ENCODE results near the gene CTXN3.

The CTXN3 gene

DNA sequence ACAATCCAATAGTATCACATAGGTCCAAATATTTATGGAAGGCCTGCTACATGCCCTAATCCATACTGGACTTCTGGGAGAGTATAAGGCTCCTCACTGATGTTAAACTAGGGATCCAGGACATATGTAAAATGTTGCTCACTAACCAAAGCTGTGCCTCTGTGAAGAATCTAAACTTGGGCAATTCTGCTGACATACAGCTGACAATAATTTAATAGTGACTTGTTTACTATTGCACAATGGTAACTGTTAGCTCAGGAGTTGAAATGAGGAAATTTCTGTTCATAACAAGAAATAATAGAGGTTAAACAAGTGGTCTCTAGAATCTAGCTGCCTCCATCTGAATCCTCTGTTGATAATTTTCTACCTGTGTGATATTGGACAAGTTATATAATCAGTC lies 14.9 kb upstream of the CTXN3 start:
- TF ChIP-seq, protein P1, sequence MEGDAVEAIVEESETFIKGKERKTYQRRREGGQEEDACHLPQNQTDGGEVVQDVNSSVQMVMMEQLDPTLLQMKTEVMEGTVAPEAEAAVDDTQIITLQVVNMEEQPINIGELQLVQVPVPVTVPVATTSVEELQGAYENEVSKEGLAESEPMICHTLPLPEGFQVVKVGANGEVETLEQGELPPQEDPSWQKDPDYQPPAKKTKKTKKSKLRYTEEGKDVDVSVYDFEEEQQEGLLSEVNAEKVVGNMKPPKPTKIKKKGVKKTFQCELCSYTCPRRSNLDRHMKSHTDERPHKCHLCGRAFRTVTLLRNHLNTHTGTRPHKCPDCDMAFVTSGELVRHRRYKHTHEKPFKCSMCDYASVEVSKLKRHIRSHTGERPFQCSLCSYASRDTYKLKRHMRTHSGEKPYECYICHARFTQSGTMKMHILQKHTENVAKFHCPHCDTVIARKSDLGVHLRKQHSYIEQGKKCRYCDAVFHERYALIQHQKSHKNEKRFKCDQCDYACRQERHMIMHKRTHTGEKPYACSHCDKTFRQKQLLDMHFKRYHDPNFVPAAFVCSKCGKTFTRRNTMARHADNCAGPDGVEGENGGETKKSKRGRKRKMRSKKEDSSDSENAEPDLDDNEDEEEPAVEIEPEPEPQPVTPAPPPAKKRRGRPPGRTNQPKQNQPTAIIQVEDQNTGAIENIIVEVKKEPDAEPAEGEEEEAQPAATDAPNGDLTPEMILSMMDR (conservative IDR thresholded peaks at IDR 0.05) = no peak
- H3K27ac ChIP-seq = no peak overlapping the region

GRCh38 chr5:127639828-127640227 lies 9.1 kb upstream of the CTXN3 start:
- TF ChIP-seq, protein P1 (conservative IDR thresholded peaks at IDR 0.05) = no peak

DNA sequence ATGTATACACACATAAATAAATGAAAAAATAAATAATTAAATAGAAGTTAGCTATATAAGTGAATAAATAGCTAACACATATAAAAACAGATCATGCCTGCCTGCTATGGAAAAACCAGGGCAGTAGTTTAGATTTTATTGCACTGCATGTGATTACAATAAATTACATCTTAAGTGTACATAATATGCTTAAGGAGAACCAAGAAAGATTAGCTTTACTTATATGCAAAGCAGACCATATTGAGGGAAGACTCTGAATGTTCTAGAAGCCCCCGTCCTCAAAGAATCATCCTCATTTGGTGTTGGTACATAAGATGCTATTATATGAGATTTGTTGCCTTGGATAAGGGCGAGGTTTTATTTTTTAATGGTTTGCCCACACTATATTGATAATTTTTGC lies 5.9 kb upstream of the CTXN3 start:
- H3K27ac ChIP-seq = no peak overlapping the region
- TF ChIP-seq, protein P1 (conservative IDR thresholded peaks at IDR 0.05) = no peak

More at GRCh38 chr5:127639828-127640227, 9.1 kb upstream of the CTXN3 start:
- no peak overlapping the region for H3K27ac ChIP-seq

DNA sequence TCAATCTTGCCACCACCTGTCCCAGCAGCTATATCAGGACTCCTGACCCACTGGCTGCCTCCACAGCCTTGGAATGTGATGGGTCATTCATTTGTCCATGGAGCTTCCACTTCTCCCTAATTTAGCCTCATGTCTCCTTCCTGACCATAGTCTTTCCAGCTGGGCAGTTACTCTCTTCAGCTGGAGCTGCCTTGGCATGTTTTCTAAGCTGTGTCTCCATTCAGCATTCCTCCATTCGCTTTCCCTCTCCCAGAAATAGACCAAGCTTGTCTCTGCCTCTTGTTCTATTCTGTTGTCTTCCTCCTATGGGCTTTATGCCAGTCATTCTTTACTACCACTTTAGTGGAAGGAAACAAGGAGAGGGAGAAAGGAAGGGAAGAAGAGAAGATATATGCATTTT lies 5.3 kb upstream of the CTXN3 start:
- TF ChIP-seq, protein P1 (conservative IDR thresholded peaks at IDR 0.05) = no peak
- H3K27ac ChIP-seq = no peak overlapping the region

- TF ChIP-seq, protein P1 (conservative IDR thresholded peaks at IDR 0.05) = no peak
- H3K27ac ChIP-seq = no peak overlapping the region
Measured at GRCh38 chr5:127645300-127645726, 3.6 kb upstream of the CTXN3 start.

DNA sequence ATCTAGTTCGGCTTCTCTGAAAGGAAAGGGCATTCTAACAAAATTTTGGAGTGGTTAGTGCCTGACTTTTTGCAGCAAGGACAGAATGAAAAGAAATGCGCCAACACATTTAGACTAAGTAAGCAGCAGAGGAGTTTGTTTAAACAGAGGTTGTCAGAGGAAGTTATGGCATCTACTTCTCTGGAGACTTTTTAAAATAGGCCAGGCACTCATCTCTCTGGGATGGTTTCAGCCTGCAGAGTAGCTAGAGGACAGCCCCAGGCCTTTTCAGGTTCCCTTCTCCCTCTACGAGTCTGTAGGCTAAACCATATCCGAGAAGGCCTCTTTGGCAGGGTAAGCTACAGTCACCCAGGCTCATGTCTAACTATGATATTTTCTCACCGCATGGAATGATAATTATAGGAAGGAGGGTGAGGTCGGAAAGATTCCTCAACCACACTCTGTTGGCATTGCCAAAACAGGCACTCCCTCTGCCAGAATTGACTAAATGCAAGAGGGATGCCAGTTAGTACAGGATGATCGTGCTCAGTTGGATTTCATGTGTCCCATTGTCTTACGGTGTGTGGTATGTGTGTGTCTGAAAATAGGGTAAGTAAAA lies 1.4 kb upstream of the CTXN3 start:
- TF ChIP-seq, protein P1 (conservative IDR thresholded peaks at IDR 0.05) = no peak
- peak overlapping the region; percentile 77; the same call in 1 of the 2 replicates for H3K27ac ChIP-seq

- peak overlapping the region; percentile 77 for H3K27ac ChIP-seq
- TF ChIP-seq, protein P1 (conservative IDR thresholded peaks at IDR 0.05) = no peak
Measured at GRCh38 chr5:127650022-127650421, 1.1 kb downstream of the CTXN3 start.

Data from VCaP (cell line).